ENCODE data around the gene MBOAT1.

Gene MBOAT1

DNA sequence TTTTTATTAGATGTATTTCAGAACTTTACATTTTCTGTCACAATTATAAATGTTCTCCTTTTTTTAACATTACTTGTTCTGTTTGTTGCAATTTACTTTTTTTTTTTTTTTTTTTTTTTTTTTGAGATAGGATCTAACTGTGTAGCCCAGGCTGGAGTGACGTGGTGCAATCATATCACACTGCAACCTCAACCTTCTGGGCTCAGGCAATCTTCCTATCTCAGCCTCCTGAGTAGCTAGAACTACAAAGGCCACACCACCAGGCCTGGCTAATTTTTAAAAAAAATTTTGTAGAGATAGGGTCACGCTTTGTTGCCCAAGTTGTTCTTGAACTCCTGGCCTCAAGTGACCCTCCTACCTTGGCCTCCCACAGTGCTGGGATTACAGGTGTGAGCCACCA lies 15.1 kb upstream of the MBOAT1 start:
- DNase-seq (ENCODE audit: low spot score in 2 of 2) (no peak), ATAC-seq (replicated peaks; ENCODE audit: extremely low read depth, poor library complexity, severe bottlenecking) (no peak)
- Mint-ChIP-seq H3K27me3 (no peaks in the 10 kb centered on the region), H3K27ac (ENCODE audit: low read depth) (no peak overlapping the region), H3K9me3 (no peaks in the 10 kb centered on the region), H3K36me3 (ENCODE audit: insufficient read depth) (no peaks in the 10 kb centered on the region), H3K4me3 (no peak overlapping the region), H3K4me1 (no peaks in the 10 kb centered on the region)

DNA sequence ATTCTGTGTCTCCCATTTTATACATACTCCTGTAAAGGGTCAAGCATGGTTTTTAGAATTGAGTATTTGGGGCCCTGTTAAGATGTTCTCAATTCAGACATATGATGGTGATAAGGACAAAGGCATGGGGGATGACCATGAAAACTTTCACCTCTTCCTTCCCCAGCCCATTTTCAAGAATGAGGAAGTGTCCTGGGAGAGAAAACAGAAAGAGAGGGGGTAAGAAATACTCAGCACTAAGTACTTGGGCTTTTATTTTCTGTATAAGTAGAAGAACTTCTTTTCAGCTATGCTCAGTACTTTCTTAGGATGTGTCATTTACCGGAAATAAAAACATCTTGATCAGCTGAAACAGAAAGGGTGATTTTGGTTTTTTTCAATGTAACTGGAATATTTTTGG lies 10.9 kb upstream of the MBOAT1 start:
- ATAC-seq (replicated peaks; ENCODE audit: extremely low read depth, poor library complexity, severe bottlenecking) (no peak), DNase-seq (ENCODE audit: low spot score in 2 of 2) (no peak)
- Mint-ChIP-seq H3K36me3 (ENCODE audit: insufficient read depth) (no peaks in the 10 kb centered on the region), H3K4me3 (no peak overlapping the region), H3K27me3 (no peaks in the 10 kb centered on the region), H3K27ac (ENCODE audit: low read depth) (no peak overlapping the region), H3K9me3 (no peaks in the 10 kb centered on the region), H3K4me1 (no peaks in the 10 kb centered on the region)

DNA sequence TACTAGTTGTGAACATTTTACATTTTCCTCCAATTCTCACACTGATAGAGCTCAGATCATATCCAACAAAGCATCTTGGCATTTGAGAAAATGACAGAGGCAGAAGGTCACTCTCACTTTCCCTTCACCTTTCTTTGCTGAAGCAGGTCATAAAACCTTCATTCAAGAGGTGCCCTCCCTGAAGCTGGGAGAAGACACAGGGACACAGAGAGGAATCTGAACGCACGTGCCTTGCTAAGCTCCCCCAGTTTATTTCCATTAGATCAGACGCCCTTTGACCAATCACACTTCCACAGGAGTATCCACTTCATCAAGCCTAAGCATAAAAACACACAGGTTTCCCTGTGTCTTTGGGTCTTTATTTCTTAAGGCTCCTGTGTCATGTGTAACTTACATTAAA lies 9.2 kb upstream of the MBOAT1 start:
- no peak overlapping the region for H3K27ac Mint-ChIP-seq (ENCODE audit: low read depth)
- no peaks in the 10 kb centered on the region for H3K36me3 Mint-ChIP-seq (ENCODE audit: insufficient read depth)
- no peak for DNase-seq (ENCODE audit: low spot score in 2 of 2)
- no peak for ATAC-seq (replicated peaks; ENCODE audit: extremely low read depth, poor library complexity, severe bottlenecking)
- no peaks in the 10 kb centered on the region for H3K9me3 Mint-ChIP-seq
- H3K4me1 Mint-ChIP-seq = no peaks in the 10 kb centered on the region
- no peak overlapping the region for H3K4me3 Mint-ChIP-seq
- no peaks in the 10 kb centered on the region for H3K27me3 Mint-ChIP-seq

DNA sequence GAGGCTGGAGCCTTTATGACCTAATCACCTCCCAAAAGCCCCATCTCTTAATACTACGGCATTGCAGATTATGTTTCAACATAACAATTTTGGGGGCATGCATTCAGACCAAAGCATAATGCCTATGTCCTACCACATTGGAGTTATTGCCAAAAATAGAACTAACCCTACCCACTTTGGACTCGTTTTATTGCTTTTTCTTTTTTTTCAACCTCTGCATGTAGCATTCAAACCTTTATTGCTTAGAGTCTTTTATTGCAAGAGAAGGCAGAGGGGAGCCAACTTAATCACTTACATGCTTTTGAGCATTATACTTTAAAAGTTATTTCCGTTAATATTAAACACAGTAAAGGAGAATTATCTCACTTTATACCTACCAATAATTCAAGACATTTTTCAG lies 8.1 kb upstream of the MBOAT1 start:
- no peak for DNase-seq (ENCODE audit: low spot score in 2 of 2)
- no peak overlapping the region for H3K4me3 Mint-ChIP-seq
- H3K4me1 Mint-ChIP-seq = no peaks in the 10 kb centered on the region
- H3K36me3 Mint-ChIP-seq (ENCODE audit: insufficient read depth) = no peaks in the 10 kb centered on the region
- H3K27ac Mint-ChIP-seq (ENCODE audit: low read depth) = no peak overlapping the region
- ATAC-seq (replicated peaks; ENCODE audit: extremely low read depth, poor library complexity, severe bottlenecking) = no peak
- H3K9me3 Mint-ChIP-seq = no peaks in the 10 kb centered on the region
- no peaks in the 10 kb centered on the region for H3K27me3 Mint-ChIP-seq

DNA sequence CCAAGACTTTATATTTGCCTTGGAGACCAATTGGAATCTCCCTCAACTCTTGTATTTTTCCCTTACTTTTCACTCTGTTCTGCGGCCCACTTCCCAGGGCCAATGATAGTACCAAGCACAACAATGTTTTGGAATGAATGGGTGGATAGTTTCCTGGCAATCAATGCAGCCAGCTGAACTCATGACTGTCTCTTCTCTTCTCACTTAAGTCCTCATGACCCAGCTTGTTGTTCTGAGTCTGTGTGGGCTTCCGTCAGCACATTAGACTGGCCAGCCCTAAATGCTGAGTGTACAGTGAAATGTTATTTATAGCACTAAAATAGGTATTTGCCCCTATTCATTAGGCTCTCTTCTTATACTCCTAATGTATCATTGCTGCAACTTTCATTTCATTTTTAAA lies 5.6 kb upstream of the MBOAT1 start:
- Mint-ChIP-seq H3K27me3 (no peaks in the 10 kb centered on the region), H3K36me3 (ENCODE audit: insufficient read depth) (peaks cover 2% of the 10 kb centered on the region), H3K9me3 (no peaks in the 10 kb centered on the region), H3K4me1 (peaks cover 9% of the 10 kb centered on the region), H3K4me3 (no peak overlapping the region), H3K27ac (ENCODE audit: low read depth) (no peak overlapping the region)
- DNase-seq (ENCODE audit: low spot score in 2 of 2) (no peak), ATAC-seq (replicated peaks; ENCODE audit: extremely low read depth, poor library complexity, severe bottlenecking) (no peak)

DNA sequence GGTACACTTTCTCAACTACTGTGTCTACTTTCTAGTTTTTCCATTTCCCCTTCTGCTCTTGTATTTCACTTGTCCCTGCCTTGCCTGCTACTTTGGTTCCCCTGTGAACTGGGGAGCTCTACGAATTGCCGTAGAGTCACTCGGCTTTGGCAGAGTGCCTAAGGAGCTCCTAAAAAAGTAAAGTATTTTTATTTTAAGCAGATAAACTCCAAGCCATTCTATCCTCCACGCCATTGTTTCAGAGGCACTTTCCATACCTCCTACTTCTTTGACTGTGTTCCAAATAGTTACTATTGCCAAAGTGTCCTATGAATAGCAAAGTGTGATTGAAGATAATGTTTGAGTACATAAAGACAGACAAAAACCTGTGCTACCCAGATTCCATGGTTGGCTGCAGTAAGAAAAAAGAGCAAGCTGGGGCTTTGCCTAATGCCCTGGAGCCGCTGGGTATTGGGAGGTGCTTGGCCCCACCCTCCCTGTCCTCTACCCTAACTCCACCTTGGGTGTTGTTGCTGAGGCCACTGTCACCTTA lies 5.1 kb upstream of the MBOAT1 start:
- Mint-ChIP-seq H3K27me3 (no peaks in the 10 kb centered on the region), H3K27ac (ENCODE audit: low read depth) (no peak overlapping the region), H3K4me1 (peaks cover 12% of the 10 kb centered on the region), H3K9me3 (no peaks in the 10 kb centered on the region), H3K36me3 (ENCODE audit: insufficient read depth) (peaks cover 5% of the 10 kb centered on the region), H3K4me3 (no peak overlapping the region)
- DNase-seq (ENCODE audit: low spot score in 2 of 2) (no peak), ATAC-seq (replicated peaks; ENCODE audit: extremely low read depth, poor library complexity, severe bottlenecking) (no peak)

DNA sequence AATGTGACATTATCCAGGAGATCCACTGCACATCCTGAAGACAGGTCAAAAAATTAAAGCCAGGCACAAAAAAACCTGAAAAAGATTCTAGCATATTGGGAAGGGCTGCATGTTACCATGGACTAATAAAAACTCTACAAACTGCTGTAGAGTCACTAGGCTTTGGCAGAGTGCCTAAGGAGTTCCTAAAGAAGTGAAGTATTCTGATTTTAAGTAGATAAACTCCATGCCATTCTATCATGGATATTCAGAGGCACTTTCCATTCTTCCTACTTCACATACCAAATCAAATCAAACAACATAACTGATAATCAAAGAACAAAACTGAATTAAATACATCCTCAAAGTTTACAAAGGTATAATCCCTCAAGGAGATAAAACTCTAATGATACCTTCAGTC lies 3.0 kb upstream of the MBOAT1 start:
- H3K36me3 Mint-ChIP-seq (ENCODE audit: insufficient read depth) = peaks cover 15% of the 10 kb centered on the region
- H3K27ac Mint-ChIP-seq (ENCODE audit: low read depth) = no peak overlapping the region
- ATAC-seq (replicated peaks; ENCODE audit: extremely low read depth, poor library complexity, severe bottlenecking) (no peak), DNase-seq (ENCODE audit: low spot score in 2 of 2) (no peak)
- H3K4me1 Mint-ChIP-seq = peaks cover 27% of the 10 kb centered on the region
- no peak overlapping the region for H3K4me3 Mint-ChIP-seq
- H3K9me3 Mint-ChIP-seq = no peaks in the 10 kb centered on the region
- H3K27me3 Mint-ChIP-seq = no peaks in the 10 kb centered on the region

DNA sequence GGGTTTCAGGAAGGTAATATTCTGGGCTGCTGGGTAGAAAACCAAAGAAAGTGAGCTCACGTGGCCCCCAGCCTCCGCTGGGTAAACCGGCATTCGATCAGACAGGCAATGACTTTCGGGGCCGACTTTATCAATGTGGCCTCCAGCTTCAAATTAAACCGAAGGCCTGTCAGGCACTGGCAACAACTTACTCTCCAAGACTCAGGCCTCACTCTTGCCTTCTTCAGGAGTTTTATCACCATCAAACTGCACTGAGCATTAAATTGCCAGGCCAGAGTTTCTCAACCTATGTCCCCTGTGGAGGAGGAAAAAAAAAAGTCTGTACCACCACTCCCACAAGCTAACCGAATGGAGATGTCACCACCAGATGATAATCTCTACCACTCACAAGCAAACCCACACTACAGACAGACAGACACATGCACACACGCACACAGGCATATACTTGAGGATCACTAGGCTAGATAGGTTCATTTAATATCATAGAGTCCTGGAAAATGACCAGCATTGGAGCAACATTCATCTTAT lies 1.1 kb upstream of the MBOAT1 start:
- Mint-ChIP-seq H3K9me3 (no peaks in the 10 kb centered on the region), H3K36me3 (ENCODE audit: insufficient read depth) (peaks cover 15% of the 10 kb centered on the region), H3K4me1 (peaks cover 33% of the 10 kb centered on the region), H3K27ac (ENCODE audit: low read depth) (peak overlapping the region; percentile 85), H3K4me3 (peak overlapping the region; percentile 93), H3K27me3 (no peaks in the 10 kb centered on the region)
- DNase-seq (ENCODE audit: low spot score in 2 of 2) (no peak), ATAC-seq (replicated peaks; ENCODE audit: extremely low read depth, poor library complexity, severe bottlenecking) (no peak)

DNA sequence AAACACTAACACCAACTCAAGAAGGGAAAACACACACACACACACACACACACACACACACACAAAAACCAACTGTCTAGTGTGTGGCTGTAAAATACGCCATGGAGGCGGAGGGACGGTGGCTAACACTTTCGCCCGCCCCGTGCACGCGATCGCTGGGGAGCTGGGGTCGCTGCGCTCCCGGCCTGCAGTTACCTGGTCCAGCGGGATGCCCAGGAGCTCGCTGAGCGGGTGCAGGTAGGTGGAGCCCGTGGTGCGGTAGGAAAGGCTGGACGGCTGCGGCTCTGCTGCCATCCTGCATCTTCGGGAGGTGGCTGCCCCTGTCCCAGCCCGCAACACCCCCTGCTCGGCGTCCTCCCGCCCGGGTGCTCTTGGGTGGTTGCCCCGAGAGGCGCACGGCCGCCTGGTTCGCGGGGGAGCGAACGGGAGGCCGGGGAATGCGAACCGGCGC lies 303 bp downstream of the MBOAT1 start:
- Mint-ChIP-seq H3K27ac (ENCODE audit: low read depth) (peak overlapping the region; percentile 93), H3K27me3 (no peaks in the 10 kb centered on the region), H3K9me3 (no peaks in the 10 kb centered on the region), H3K4me1 (peaks cover 37% of the 10 kb centered on the region), H3K4me3 (peak overlapping the region; percentile 93), H3K36me3 (ENCODE audit: insufficient read depth) (peaks cover 15% of the 10 kb centered on the region)
- ATAC-seq (replicated peaks; ENCODE audit: extremely low read depth, poor library complexity, severe bottlenecking) (peak; percentile 47), DNase-seq (ENCODE audit: low spot score in 2 of 2) (peak in 1 of 2 donors; percentile 41)

DNA sequence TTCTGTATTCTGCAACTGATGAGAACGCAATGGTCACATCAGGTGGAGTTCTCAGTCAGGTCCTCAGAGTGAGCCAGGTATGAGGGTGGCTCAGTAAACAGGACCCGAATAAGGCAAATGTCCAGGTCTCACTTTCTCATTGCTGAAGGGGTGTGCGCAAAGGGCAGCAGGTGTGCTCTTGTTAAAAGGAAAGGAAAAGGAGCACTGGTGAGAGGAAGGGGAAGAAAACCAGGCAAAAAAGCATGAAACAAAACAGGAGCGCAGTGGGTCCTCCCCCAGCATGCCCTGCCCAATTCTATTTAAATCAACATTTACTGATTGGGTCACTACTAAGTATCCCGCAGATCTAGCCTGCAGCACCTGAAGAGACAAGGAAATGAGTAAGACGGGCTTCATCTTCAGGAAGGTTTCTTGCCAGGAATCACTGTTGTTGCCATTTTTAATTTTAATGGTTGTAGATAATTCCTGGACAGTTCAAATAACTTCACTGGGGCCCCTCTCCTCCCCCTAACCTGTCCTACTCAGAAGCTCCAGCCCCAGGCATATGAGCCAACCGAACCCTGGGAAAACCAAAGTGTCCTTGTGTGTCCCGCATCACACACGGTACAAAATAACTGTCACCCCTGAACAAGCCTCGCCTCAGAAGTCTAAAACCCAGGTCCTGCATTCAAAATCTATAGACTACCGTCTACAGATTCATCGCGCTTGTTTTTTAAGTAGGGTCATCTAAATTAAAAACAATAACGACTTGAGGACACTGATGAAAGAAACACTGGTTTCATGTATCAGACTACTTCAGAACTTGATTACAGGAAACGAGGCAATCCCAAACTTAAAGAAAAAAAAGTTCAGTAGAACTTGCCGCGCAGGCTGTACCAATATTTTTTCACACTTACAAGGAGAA lies 980 bp downstream of the MBOAT1 start:
- ATAC-seq (replicated peaks; ENCODE audit: extremely low read depth, poor library complexity, severe bottlenecking) (no peak), DNase-seq (ENCODE audit: low spot score in 2 of 2) (no peak)
- Mint-ChIP-seq H3K27ac (ENCODE audit: low read depth) (peak overlapping the region; percentile 93), H3K9me3 (no peaks in the 10 kb centered on the region), H3K36me3 (ENCODE audit: insufficient read depth) (peaks cover 15% of the 10 kb centered on the region), H3K27me3 (no peaks in the 10 kb centered on the region), H3K4me1 (peaks cover 44% of the 10 kb centered on the region), H3K4me3 (peak overlapping the region; percentile 93)

DNA sequence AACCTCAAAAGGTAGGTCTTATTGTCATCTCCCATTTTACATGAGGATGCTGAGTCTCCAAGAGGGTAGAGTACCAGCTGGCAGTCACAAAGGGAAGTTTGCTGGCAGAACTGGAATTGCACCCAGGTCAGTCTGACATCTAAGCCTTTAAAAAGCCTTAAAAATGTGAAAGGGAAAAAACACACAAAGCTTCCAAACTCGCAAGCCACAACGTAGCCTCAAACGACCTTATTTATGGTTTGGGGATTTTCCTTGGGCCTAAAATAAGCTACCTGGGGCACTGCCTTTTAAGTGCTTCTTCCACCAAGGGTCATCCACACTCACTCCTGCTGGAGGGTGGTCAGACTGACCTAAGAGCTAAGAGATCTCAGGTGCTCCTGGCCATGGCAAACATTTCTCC lies 2.1 kb downstream of the MBOAT1 start:
- peak overlapping the region; percentile 17 for H3K27ac Mint-ChIP-seq (ENCODE audit: low read depth)

DNA sequence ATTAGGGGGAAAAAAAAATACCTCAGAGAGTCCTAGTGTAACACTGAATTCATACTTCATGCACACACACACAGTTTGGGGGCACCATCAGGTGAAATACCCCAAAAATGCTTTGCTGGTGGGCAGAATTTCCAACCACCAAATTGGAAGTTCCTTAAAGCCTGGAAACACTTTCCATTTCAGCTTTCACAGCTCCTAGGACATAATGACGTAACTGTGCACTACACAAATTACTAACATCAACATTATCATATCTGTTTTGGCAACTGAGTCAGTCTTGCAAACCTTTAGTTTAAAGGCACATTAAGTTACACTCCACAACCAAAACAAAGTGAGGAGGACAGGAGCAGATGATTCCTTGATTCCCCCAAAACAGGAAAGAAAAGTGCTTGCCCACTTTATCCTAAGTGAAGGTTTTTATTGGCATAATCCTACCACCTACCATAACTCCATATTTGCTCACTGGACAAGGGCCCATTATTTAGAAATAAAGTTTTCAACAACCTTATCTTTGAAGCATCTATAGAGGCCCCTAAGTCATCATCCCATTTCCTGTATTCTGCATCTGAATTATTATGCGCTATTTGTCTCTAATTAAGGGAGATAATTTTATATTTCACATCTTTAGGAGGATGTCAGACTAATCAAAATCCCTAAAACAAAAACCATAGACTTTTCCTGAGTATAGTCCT lies 3.4 kb downstream of the MBOAT1 start:
- H3K9me3 Mint-ChIP-seq = no peaks in the 10 kb centered on the region
- H3K36me3 Mint-ChIP-seq (ENCODE audit: insufficient read depth) = peaks cover 15% of the 10 kb centered on the region
- ATAC-seq (replicated peaks; ENCODE audit: extremely low read depth, poor library complexity, severe bottlenecking) (no peak), DNase-seq (ENCODE audit: low spot score in 2 of 2) (no peak)
- H3K4me1 Mint-ChIP-seq = peaks cover 69% of the 10 kb centered on the region
- no peak overlapping the region for H3K4me3 Mint-ChIP-seq
- no peak overlapping the region for H3K27ac Mint-ChIP-seq (ENCODE audit: low read depth)
- no peaks in the 10 kb centered on the region for H3K27me3 Mint-ChIP-seq

More for the DNA sequence above, 2.1 kb downstream of the MBOAT1 start:
- DNase-seq (ENCODE audit: low spot score in 2 of 2) (no peak), ATAC-seq (replicated peaks; ENCODE audit: extremely low read depth, poor library complexity, severe bottlenecking) (no peak)
- peak overlapping the region; percentile 93 for H3K4me3 Mint-ChIP-seq
- no peaks in the 10 kb centered on the region for H3K9me3 Mint-ChIP-seq
- H3K4me1 Mint-ChIP-seq = peaks cover 55% of the 10 kb centered on the region
- no peaks in the 10 kb centered on the region for H3K27me3 Mint-ChIP-seq
- H3K36me3 Mint-ChIP-seq (ENCODE audit: insufficient read depth) = peaks cover 16% of the 10 kb centered on the region
